ENCODE measurements around the gene INO80E.
A peak's percentile ranks its signal among the peaks of the same experiment; 100 is the strongest.

INO80E gene

GRCh38 chr16:30054959-30055553 is 59.0 kb downstream of the INO80E start:
- Mint-ChIP-seq H3K9me3 (no peaks in the 10 kb centered on the region), H3K4me3 (peak overlapping the region; percentile 80), H3K27ac (peak overlapping the region; percentile 64), H3K27me3 (ENCODE audit: low read depth, poor library complexity) (peaks cover 7% of the 10 kb centered on the region), H3K4me1 (peaks cover 56% of the 10 kb centered on the region), H3K36me3 (ENCODE audit: low read depth) (peaks cover 5% of the 10 kb centered on the region)
- DNase-seq: peak; percentile 74
- peak; percentile 50 for TF ChIP-seq CTCF (IDR thresholded peaks at IDR 0.05)
